Neural crest cell (in vitro differentiated cells): ENCODE results near the gene SEMA4C. TPM values are rescaled to one million over a fixed set of nuclear protein-coding genes. Genes with fewer than 3 reads are reported as not detected.
A peak's percentile ranks its signal among the peaks of the same experiment; 100 is the strongest.

Experiments used
- DNase-seq: peaks from one replicate; pipeline ENCODE4 v3.0.0; 2021; ENCODE audit warnings: low read depth, mixed read lengths, low spot score
- H3K27ac Mint-ChIP-seq: one replicate; pipeline ENCODE4 v1.8.0; 2021; ENCODE audit warnings: mild to moderate bottlenecking, mixed read lengths; ENCODE audit not compliant: unreplicated experiment
- H3K27me3 Mint-ChIP-seq: 2 replicates; pipeline ENCODE4 v1.8.0; 2021; ENCODE audit warnings: low read depth, mild to moderate bottlenecking, mixed read lengths
- H3K36me3 Mint-ChIP-seq: 2 replicates; pipeline ENCODE4 v1.8.0; 2021; ENCODE audit warnings: low read depth, mild to moderate bottlenecking, mixed read lengths
- H3K4me1 Mint-ChIP-seq: 2 replicates; pipeline ENCODE4 v1.8.0; 2021; ENCODE audit warnings: mixed read lengths
- H3K4me3 Mint-ChIP-seq: one replicate; pipeline ENCODE4 v1.8.0; 2021; ENCODE audit warnings: mild to moderate bottlenecking, mixed read lengths
- H3K9me3 Mint-ChIP-seq: 2 replicates; pipeline ENCODE4 v1.8.0; 2021; ENCODE audit warnings: mixed read lengths
- CTCF ChIP-seq: fragments of 200-600 bp; sonication (generic); conservative IDR thresholded peaks from 2 replicates; pipeline ENCODE4 v1.5.0; 2021; ENCODE audit warnings: antibody characterized with exemption, mild to moderate bottlenecking
- total RNA-seq: library from RNA; stranded (reverse); gene quantifications from 2 replicates; pipeline ENCODE4 v1.2.1, GENCODE V29; 2021

Gene SEMA4C
- total RNA-seq, 1 donor from 2014 or later, result 103 TPM

GRCh38 chr2:96860065-96861029 lies 9.5 kb downstream of the SEMA4C start:
- Mint-ChIP-seq H3K36me3 (peaks cover 8% of the 10 kb centered on the region), H3K27me3 (no peaks in the 10 kb centered on the region), H3K9me3 (no peaks in the 10 kb centered on the region), H3K4me3 (peak overlapping the region; percentile 67), H3K4me1 (peaks cover 42% of the 10 kb centered on the region), H3K27ac (no peak overlapping the region)
- no peak for DNase-seq
- no peak for TF ChIP-seq CTCF

- H3K27me3 Mint-ChIP-seq, result no peaks in the 10 kb centered on the region
- peak overlapping the region; percentile 93 for H3K4me3 Mint-ChIP-seq
- no peak overlapping the region for H3K27ac Mint-ChIP-seq
- no peak for DNase-seq
- H3K9me3 Mint-ChIP-seq, result no peaks in the 10 kb centered on the region
- H3K4me1 Mint-ChIP-seq, result peaks cover 46% of the 10 kb centered on the region
- no peak for TF ChIP-seq CTCF
- peaks cover 8% of the 10 kb centered on the region for H3K36me3 Mint-ChIP-seq
Measured at GRCh38 chr2:96859681-96860064, 10.2 kb downstream of the SEMA4C start.

GRCh38 chr2:96859099-96859649 lies 10.7 kb downstream of the SEMA4C start:
- no peak for TF ChIP-seq CTCF
- H3K27ac Mint-ChIP-seq, result peak overlapping the region; percentile 78
- peaks cover 10% of the 10 kb centered on the region for H3K36me3 Mint-ChIP-seq
- DNase-seq, result no peak
- peak overlapping the region; percentile 93 for H3K4me3 Mint-ChIP-seq
- no peaks in the 10 kb centered on the region for H3K27me3 Mint-ChIP-seq
- H3K4me1 Mint-ChIP-seq, result peaks cover 46% of the 10 kb centered on the region
- H3K9me3 Mint-ChIP-seq, result no peaks in the 10 kb centered on the region

GRCh38 chr2:96857667-96858372 lies 12.1 kb downstream of the SEMA4C start, which contains the start of gene ANKRD39:
Gene ANKRD39, minus strand, starts transcription at chr2:96858016. Its CDS starts 29 bp downstream, at chr2:96857987.
- Mint-ChIP-seq H3K4me3 (peak within 1 kb of the TSS; percentile 93), H3K27me3 (no peaks in the 10 kb centered on the region), H3K4me1 (peaks cover 41% of the 10 kb centered on the region), H3K36me3 (peaks cover 7% of the 10 kb centered on the region), H3K27ac (peak within 1 kb of the TSS; percentile 78), H3K9me3 (no peaks in the 10 kb centered on the region)
- peak; percentile 73 for TF ChIP-seq CTCF
- DNase-seq, result peak; percentile 98

- DNase-seq, result no peak
- Mint-ChIP-seq H3K27ac (peak overlapping the region; percentile 54), H3K4me3 (peak overlapping the region; percentile 93), H3K9me3 (no peaks in the 10 kb centered on the region), H3K4me1 (peaks cover 39% of the 10 kb centered on the region), H3K27me3 (no peaks in the 10 kb centered on the region), H3K36me3 (peaks cover 7% of the 10 kb centered on the region)
- TF ChIP-seq CTCF, result no peak
Measured at GRCh38 chr2:96856776-96857666, 12.9 kb downstream of the SEMA4C start.
